HFF-Myc (cell line): ENCODE measurements around the gene ZMIZ1.

Source experiments
- DNase-seq: peaks from one replicate; pipeline ENCODE4 v3.0.0-alpha.2; 2011; ENCODE audit warnings: low read depth; ENCODE audit errors: extremely low read depth
- H3K4me3 ChIP-seq: replicated peaks from 2 replicates; pipeline ENCODE4 v1.5.1; 2011; ENCODE audit warnings: low read depth, mild to moderate bottlenecking, control low read depth, low read length
- CTCF ChIP-seq: IDR thresholded peaks from 2 replicates; pipeline ENCODE4 v1.5.1; 2012; ENCODE audit warnings: mild to moderate bottlenecking, low read depth, low read length, control low read depth; ENCODE audit errors: missing control alignments

The ZMIZ1 gene

GRCh38 chr10:79249186-79250121, 180.7 kb downstream of the ZMIZ1 start:
- no peak overlapping the region for H3K4me3 ChIP-seq
- no peak for DNase-seq
- TF ChIP-seq CTCF = no peak

- no peak for TF ChIP-seq CTCF
- no peak overlapping the region for H3K4me3 ChIP-seq
- no peak for DNase-seq
Measured at GRCh38 chr10:79250259-79250658, 181.5 kb downstream of the ZMIZ1 start.

GRCh38 chr10:79252450-79252849, 183.7 kb downstream of the ZMIZ1 start:
- H3K4me3 ChIP-seq = no peak overlapping the region
- DNase-seq = no peak
- TF ChIP-seq CTCF = no peak

GRCh38 chr10:79252971-79253370, 184.2 kb downstream of the ZMIZ1 start:
- no peak for TF ChIP-seq CTCF
- no peak overlapping the region for H3K4me3 ChIP-seq
- no peak for DNase-seq

GRCh38 chr10:79253704-79254103, 184.9 kb downstream of the ZMIZ1 start:
- H3K4me3 ChIP-seq = no peak overlapping the region
- DNase-seq = no peak

GRCh38 chr10:79254333-79255006, 185.7 kb downstream of the ZMIZ1 start:
- no peak for DNase-seq
- H3K4me3 ChIP-seq = no peak overlapping the region

More at GRCh38 chr10:79253704-79254103, 184.9 kb downstream of the ZMIZ1 start:
- no peak for TF ChIP-seq CTCF

More at GRCh38 chr10:79254333-79255006, 185.7 kb downstream of the ZMIZ1 start:
- TF ChIP-seq CTCF = no peak
